PFSK-1 (cell line): Measurements from ENCODE around the gene TGM6.

ENCODE experiments used
- FOXP2 ChIP-seq: optimal IDR thresholded peaks from 2 replicates; pipeline ENCODE3; 2011; ENCODE audit warnings: borderline replicate concordance, control low read depth, inconsistent platforms; ENCODE audit not compliant: insufficient read depth; ENCODE audit errors: extremely low read length, extremely low read depth
- POLR2AphosphoS5 ChIP-seq: IDR thresholded peaks from 2 replicates; pipeline ENCODE4 v1.6.1; 2012; ENCODE audit warnings: low read depth, mild to moderate bottlenecking, control low read depth, low read length, moderate library complexity
- REST ChIP-seq, 2 experiments: IDR thresholded peaks; 2 replicates each; pipeline versions ENCODE4 v1.6.1 to v1.8.0; 2011 to 2012; ENCODE audit warnings: low read depth in 2 of 2, low read length in 2 of 2, control low read depth in 1 of 2, inconsistent platforms in 1 of 2, mild to moderate bottlenecking in 1 of 2, moderate library complexity in 1 of 2; ENCODE audit not compliant: insufficient read depth in 1 of 2
- SIN3A ChIP-seq: IDR thresholded peaks from 2 replicates; pipeline ENCODE4 v1.6.1; 2012; ENCODE audit warnings: mild to moderate bottlenecking, low read length, moderate library complexity, borderline replicate concordance; ENCODE audit not compliant: insufficient read depth

- TF ChIP-seq POLR2AphosphoS5 (no peak), REST (IDR thresholded peaks at IDR 0.05; ENCODE audit: insufficient read depth in 1 of 2, low read depth in 2 of 2, low read length in 2 of 2) (no peak), FOXP2 (no peak), SIN3A (no peak)
Measured at GRCh38 chr20:2340823-2341222, 39.9 kb upstream of the TGM6 start.
